Muscle layer of colon (tissue), 2 donors: ENCODE measurements around the gene LRRC23.
A peak's percentile ranks its signal among the peaks of the same experiment; 100 is the strongest.
"Not testable (repeated sequence)": the region's sequence is repeated elsewhere in the genome, so short reads cannot be mapped to it uniquely, and the experiment has no call there.

ENCODE experiments used
- H3K27ac ChIP-seq: one replicate; pipeline ENCODE4 v1.7.0; 2013; ENCODE audit warnings: low read depth, mild to moderate bottlenecking, low read length, moderate library complexity
- H3K27me3 ChIP-seq, 2 donors: one replicate each; pipeline ENCODE4 v1.7.0; 2013; ENCODE audit warnings: low read length in 2 of 2, mild to moderate bottlenecking in 2 of 2; ENCODE audit not compliant: insufficient read depth in 2 of 2, control insufficient read depth in 1 of 2
- H3K36me3 ChIP-seq: one replicate; pipeline ENCODE4 v1.7.0; 2013; ENCODE audit warnings: mild to moderate bottlenecking, low read length; ENCODE audit not compliant: insufficient read depth
- H3K4me1 ChIP-seq: one replicate; pipeline ENCODE4 v1.7.0; 2013; ENCODE audit warnings: mild to moderate bottlenecking, low read length; ENCODE audit not compliant: insufficient read depth
- H3K4me3 ChIP-seq, 2 donors: one replicate each; pipeline ENCODE4 v1.7.0; 2013; ENCODE audit warnings: low read length in 2 of 2, low read depth in 1 of 2, mild to moderate bottlenecking in 1 of 2, moderate library complexity in 1 of 2
- H3K9ac ChIP-seq: one replicate; pipeline ENCODE4 v1.7.0; 2013; ENCODE audit warnings: low read length
- H3K9me3 ChIP-seq: one replicate; pipeline ENCODE4 v1.7.0; 2013; ENCODE audit warnings: mild to moderate bottlenecking, low read length
- donor health status: abdominal sarcoma.
- donor health status: Adenocarcinoma of cecum.

The LRRC23 gene

DNA sequence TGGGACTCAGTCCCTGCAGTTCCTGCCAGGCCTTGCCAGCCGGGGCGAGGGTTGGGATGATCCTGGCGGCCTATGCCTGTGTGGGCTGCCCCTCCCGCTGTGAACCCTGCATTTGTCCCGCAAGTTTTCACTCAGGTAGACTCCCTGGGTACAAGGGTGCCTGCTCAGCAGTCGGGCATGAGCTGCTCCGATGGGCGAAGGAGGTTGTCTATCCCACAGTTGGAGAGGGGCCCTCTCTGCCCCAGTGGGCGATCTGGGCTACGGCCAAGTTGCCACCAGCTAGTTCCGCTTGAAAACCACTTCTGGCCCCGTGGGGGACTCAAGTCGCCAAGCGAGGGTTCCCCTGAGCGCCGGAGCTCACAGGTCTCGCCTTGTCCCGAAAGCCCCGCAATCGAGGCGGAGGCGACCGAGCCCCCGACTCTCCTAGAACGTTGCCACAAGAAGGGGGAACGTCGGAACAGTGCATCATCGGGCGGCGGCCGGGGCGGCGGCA is 37.7 kb upstream of the LRRC23 start:
- peaks cover 33% of the 10 kb centered on the region for H3K4me1 ChIP-seq
- peak overlapping the region; percentile 80 for H3K27ac ChIP-seq
- no peaks in the 10 kb centered on the region for H3K9me3 ChIP-seq
- H3K9ac ChIP-seq: peak overlapping the region; percentile 59
- H3K4me3 ChIP-seq: peak overlapping the region; percentile 28 to 61
- peaks cover 56% of the 10 kb centered on the region for H3K36me3 ChIP-seq
- no peaks in the 10 kb centered on the region for H3K27me3 ChIP-seq

DNA sequence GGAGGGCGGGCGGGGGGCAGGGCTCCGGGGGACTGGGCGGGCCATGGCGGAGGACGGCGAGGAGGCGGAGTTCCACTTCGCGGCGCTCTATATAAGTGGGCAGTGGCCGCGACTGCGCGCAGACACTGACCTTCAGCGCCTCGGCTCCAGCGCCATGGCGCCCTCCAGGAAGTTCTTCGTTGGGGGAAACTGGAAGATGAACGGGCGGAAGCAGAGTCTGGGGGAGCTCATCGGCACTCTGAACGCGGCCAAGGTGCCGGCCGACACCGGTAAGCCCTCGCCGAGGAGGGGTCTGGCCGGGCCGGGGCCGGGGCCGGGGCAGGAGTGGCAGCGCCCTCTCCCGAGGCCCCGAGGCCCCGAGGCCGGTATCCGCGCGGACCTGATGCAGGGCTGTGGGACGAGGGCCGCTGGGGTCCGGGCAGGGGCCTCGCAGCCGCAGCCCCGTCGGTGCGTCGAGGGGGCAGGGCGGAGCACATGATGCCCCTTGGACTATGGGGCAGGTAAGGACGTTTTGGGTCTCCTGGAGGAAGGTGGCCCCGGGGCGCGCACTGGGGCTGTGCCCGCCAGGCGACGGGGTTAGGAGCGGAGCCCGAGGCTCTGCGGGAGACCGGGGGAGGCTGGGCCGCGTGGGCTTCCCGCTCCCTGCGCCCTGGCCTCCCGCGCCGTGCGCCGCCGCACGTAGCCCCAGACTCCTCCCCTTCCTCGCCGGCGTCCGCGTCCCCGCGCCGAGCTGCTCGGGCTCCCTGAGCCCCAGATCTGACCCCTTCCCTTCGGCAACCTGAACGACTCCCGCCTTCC is 37.0 kb upstream of the LRRC23 start, which contains the start of gene TPI1:
Gene TPI1 (plus strand): TSS at position 119 of the 798 bp plus-strand sequence. CDS start 36 bp downstream, at position 155.
- Histone ChIP-seq H3K27me3 (no peaks in the 10 kb centered on the region), H3K9me3 (no peaks in the 10 kb centered on the region), H3K36me3 (peaks cover 50% of the 10 kb centered on the region), H3K4me3 (peak within 1 kb of the TSS; percentile 83 to 94), H3K4me1 (peaks cover 36% of the 10 kb centered on the region), H3K27ac (peak within 1 kb of the TSS; percentile 97), H3K9ac (peak within 1 kb of the TSS; percentile 85)

DNA sequence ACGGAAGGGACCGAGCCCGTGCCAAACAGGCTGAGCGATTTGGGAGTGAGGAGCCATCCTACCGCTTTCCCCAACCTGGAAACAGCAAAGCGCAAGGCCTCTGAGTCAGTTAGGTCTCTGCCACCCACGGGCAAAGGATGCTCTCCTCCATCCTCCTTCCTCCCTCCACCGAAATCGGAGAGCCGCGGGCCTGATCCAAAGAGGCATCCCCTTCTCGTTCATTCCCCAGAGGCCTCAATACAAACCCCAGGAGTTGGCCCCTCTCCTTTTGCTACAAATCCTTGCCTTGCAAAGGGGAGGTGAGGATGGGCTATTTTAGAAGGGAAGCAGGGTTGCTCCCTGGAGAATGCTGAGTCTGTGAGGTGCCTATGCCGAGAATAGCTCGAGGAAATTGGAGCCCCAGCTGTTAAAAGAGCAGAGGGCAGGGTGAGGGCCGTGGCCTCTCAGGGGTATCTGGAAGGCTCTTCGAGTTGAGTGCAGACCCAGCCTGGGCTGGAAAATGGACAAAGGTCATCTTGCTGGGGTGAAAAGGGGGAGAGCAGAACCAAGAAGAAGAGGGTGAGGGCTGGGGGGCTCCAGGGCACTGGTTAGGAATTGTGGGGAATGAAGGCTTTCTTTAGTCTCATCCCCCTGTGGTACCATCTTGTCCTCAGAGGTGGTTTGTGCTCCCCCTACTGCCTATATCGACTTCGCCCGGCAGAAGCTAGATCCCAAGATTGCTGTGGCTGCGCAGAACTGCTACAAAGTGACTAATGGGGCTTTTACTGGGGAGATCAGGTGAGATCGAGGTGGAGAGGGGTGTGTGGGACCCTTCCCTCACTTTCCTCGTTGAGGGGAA is 36.2 kb upstream of the LRRC23 start:
- Histone ChIP-seq H3K9me3 (no peaks in the 10 kb centered on the region), H3K4me1 (peaks cover 36% of the 10 kb centered on the region), H3K27me3 (no peaks in the 10 kb centered on the region), H3K9ac (peak overlapping the region; percentile 85), H3K4me3 (peak overlapping the region; percentile 83 to 94), H3K36me3 (peaks cover 42% of the 10 kb centered on the region), H3K27ac (peak overlapping the region; percentile 97)

DNA sequence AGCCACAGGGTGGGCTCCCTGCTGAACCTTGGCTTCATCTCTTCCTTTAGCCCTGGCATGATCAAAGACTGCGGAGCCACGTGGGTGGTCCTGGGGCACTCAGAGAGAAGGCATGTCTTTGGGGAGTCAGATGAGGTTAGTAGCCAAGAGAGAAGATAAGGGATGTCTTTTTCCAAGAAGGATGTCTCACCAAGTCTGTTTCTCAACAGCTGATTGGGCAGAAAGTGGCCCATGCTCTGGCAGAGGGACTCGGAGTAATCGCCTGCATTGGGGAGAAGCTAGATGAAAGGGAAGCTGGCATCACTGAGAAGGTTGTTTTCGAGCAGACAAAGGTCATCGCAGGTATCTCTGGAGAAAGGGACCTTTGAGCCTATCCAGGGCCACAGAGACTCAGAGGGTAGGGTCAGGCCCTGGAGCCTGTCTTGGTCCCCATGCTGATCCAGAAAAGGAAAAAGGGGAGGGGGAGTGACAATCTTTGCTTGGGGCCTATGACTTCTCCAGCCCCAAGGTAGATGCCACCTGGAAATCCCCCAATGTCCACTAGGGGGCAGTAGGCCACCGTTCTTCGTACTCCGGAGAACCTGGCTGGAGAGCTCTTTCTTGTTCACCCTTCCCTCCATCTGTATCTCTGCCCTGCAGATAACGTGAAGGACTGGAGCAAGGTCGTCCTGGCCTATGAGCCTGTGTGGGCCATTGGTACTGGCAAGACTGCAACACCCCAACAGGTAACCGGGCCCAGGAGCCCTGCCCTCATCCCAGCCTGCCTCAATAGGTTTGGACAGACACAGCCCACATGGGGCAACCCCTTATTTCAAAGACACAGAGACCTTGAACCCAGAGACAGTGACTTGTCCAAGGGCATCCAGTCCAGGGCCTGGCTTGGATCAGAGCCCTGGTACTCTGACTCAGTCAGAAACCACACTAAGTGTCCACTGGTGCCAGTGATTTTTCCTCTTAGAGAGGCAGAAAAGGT is 35.3 kb upstream of the LRRC23 start:
- Histone ChIP-seq H3K27me3 (no peaks in the 10 kb centered on the region), H3K4me3 (peak overlapping the region in 1 of 2 donors; percentile 94), H3K4me1 (peaks cover 36% of the 10 kb centered on the region), H3K27ac (no peak overlapping the region), H3K36me3 (peaks cover 34% of the 10 kb centered on the region), H3K9ac (peak overlapping the region; percentile 85), H3K9me3 (no peaks in the 10 kb centered on the region)

DNA sequence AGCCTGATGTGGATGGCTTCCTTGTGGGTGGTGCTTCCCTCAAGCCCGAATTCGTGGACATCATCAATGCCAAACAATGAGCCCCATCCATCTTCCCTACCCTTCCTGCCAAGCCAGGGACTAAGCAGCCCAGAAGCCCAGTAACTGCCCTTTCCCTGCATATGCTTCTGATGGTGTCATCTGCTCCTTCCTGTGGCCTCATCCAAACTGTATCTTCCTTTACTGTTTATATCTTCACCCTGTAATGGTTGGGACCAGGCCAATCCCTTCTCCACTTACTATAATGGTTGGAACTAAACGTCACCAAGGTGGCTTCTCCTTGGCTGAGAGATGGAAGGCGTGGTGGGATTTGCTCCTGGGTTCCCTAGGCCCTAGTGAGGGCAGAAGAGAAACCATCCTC is 34.3 kb upstream of the LRRC23 start:
- not testable (repeated sequence) for H3K27ac ChIP-seq, H3K9ac ChIP-seq, H3K9me3 ChIP-seq, H3K27me3 ChIP-seq, H3K4me3 ChIP-seq
- H3K36me3 ChIP-seq: peaks cover 24% of the 10 kb centered on the region
- peaks cover 36% of the 10 kb centered on the region for H3K4me1 ChIP-seq

DNA sequence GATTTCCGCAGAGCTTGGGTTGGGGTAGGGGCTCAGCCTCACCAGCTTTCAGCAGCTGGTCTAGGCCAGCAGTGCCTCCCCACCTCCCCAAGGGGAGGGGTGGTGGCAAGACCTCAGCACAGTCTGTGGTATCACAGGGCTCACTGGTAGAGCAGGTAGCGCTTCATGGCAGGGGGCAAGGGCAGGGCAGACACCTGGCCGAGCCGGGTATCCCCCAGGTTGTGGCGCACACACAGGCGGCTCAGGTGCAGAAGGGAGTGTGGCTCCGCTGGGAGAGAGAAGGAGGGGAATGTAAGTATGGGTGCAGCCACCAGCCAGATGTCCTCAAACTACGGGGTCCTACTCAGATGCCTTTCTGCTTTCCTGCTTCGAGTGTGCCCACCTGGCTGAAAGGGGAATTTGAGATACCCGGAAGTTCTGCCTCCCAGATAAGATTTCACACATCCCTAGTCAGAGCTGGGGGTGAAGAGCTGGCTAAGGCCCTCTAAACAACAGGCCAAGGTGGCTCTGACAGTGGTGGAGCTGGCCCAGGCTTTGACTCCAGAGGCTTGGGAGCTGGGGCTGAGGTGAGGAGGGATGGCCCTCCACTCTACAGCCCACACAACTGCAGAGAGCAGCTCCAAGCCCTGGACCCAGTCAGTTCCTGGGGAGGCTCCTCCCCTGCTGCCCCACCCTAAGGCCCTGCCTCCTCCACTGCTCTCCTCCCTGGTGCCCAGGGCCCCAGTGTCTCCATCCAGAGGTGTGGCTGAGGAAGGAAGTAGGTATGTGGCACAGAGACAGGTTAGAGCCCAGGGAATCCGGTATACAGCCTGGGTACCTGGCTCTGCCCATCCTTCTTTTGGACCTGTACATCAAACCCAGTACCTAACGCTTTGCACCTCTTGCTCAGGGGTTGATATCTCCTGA is 33.3 kb upstream of the LRRC23 start:
- peaks cover 36% of the 10 kb centered on the region for H3K4me1 ChIP-seq
- peak overlapping the region; percentile 48 for H3K27ac ChIP-seq

DNA sequence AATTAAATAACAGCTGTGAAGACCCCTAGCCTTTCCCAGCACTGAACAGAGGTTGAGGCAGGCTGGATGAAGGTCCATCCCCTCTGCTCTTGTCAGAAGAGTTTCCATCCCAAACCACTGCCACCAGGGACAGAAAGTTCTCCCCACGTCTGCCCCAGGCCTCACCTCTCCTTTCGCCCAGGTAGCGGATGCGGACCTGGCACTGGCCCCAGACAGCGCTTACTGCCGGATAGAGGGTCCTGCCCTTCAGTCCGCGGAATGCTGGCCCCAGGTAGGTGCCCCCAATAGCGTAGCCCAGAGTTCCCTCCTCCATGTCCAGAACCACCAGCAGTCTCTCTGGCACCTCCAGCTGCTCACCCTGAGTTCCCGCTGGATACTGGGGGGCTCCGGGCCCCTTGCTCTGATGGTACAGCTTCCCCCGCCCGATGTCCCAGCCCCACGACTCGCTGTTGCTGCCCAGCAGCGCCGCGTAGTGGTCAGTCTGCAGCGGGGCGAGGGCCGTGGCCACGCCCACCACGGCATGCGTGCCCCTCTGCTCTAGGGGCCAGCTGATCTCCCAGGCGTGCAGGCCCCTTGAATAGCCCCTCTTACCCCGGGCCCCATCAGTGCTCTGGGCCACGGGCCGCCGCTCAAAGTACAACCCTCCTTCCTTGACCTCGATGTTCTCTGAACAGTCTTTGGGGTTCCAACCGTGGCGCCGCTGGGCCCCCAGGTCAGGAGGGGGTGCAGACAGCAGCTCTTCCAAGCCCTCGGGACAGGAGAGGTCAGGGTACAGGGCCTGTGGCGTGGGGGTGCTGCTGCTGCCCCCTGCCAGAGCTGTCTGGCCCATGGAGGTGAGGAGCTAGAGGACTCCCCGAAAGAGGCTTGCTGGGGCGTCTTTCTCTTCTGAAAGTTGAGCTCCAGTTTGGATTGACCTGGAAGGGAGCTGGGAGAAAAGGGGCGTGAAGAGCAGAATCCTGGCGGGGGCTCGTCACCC is 32.3 kb upstream of the LRRC23 start:
- Histone ChIP-seq H3K36me3 (peaks cover 24% of the 10 kb centered on the region), H3K9ac (peak overlapping the region; percentile 91)

More for the DNA sequence above, 33.3 kb upstream of the LRRC23 start:
- Histone ChIP-seq H3K9ac (peak overlapping the region; percentile 66), H3K9me3 (no peaks in the 10 kb centered on the region), H3K27me3 (no peaks in the 10 kb centered on the region), H3K36me3 (peaks cover 24% of the 10 kb centered on the region), H3K4me3 (peak overlapping the region in 1 of 2 donors; percentile 98)

DNA sequence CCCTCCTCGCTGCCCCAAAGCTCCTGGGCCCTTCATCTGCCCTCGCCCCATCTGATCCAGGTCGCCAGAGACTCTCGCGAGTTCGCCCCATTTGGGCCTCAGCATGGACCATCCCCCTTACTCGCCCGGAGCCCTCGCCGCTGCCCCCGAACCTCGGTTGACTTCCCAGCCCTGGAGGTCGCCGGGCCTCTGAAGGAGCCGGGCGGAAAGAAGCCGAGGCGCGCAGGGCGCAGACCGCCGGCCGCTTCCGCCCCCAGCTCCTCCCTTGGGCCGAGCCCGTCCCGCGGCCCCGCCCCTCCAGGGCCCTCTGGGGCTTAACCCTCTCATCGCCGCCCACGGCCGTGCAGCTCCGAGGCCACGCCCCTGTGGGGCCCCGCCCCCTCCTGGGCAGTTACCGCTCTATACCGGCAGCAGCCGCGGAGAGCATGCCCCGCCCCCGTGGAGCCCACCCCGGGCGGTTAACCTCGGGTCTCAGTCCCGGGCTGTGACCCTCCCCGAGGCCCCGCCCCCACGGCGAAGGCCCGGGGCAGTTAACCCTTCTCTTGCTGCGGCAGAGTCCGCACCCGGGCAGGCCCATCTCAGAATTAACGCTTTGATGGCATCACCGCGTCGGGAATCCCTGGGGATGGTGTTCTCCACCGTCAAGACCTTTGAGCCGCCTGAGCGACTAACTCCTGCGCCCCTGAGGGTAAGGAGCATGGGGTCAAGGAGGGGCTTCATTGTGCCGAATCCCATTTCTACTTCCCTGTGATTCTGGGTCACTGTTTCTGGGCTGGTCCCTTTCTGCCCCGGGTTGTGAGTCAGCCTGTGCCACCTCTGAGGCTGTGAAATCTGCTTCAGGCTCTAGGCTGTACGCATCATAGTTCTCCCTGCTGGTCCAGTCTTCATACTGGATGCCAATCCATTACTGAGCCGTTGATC is 31.3 kb upstream of the LRRC23 start, which contains the start of gene SPSB2:
Gene SPSB2 (minus strand): TSS at position 210 of the 921 bp plus-strand sequence. CDS start 402 bp downstream, outside the sequence.
- Histone ChIP-seq H3K27me3 (no peaks in the 10 kb centered on the region), H3K9me3 (no peaks in the 10 kb centered on the region), H3K4me3 (peak within 1 kb of the TSS; percentile 92 to 98), H3K9ac (peak within 1 kb of the TSS; percentile 91), H3K27ac (peak within 1 kb of the TSS; percentile 90), H3K4me1 (peaks cover 28% of the 10 kb centered on the region), H3K36me3 (peaks cover 24% of the 10 kb centered on the region)

More for the DNA sequence above, 32.3 kb upstream of the LRRC23 start:
- Histone ChIP-seq H3K27ac (peak overlapping the region; percentile 90), H3K27me3 (no peaks in the 10 kb centered on the region), H3K4me3 (peak overlapping the region; percentile 92 to 98), H3K4me1 (peaks cover 30% of the 10 kb centered on the region), H3K9me3 (no peaks in the 10 kb centered on the region)
